GM12875 (cell line): ENCODE data around the gene KANSL1.

Source experiments
- H3K4me3 ChIP-seq: one replicate; pipeline ENCODE4 v1.5.1; 2011; ENCODE audit warnings: low read depth, low read length, control low read depth
- TF ChIP-seq, protein P1 (sequence below): IDR thresholded peaks from 2 replicates; pipeline ENCODE4 v1.5.1; 2011; ENCODE audit warnings: low read depth, mild to moderate bottlenecking, control low read depth, inconsistent platforms, low read length, moderate library complexity, borderline replicate concordance; ENCODE audit not compliant: insufficient read depth

The KANSL1 gene

DNA sequence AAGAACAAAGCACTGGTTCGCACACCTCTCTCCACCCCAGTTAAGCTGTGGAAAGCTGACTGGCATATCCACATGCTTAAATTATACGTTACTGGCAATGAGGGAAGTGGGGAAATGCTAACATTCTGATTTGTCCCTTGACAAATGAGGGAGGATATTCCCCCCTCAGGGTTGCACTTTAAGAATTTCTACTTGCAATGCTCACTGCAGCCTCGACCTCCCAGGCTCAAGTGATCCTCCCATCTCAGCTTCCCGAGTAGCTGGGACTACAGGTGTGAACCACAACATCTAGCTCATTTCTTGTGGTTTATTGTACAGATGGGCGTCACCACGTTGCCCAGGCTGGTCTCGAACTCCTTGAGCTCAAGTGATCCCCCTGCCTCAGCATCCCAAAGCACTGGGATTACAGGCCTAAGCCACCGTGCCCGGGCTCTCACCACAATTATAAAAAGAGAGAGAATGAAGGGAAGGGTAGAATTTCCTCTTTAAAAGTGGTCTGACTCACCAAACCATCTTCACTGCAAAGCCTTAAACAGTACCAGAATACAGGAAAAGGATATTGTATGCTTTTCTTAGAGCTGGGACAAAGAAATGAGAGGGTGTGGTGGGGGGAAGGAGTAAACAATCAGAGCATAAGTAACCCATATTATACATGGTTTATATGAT lies 38.9 kb downstream of the KANSL1 start:
- TF ChIP-seq, protein P1, sequence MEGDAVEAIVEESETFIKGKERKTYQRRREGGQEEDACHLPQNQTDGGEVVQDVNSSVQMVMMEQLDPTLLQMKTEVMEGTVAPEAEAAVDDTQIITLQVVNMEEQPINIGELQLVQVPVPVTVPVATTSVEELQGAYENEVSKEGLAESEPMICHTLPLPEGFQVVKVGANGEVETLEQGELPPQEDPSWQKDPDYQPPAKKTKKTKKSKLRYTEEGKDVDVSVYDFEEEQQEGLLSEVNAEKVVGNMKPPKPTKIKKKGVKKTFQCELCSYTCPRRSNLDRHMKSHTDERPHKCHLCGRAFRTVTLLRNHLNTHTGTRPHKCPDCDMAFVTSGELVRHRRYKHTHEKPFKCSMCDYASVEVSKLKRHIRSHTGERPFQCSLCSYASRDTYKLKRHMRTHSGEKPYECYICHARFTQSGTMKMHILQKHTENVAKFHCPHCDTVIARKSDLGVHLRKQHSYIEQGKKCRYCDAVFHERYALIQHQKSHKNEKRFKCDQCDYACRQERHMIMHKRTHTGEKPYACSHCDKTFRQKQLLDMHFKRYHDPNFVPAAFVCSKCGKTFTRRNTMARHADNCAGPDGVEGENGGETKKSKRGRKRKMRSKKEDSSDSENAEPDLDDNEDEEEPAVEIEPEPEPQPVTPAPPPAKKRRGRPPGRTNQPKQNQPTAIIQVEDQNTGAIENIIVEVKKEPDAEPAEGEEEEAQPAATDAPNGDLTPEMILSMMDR, result no peak
- H3K4me3 ChIP-seq, result no peak overlapping the region

DNA sequence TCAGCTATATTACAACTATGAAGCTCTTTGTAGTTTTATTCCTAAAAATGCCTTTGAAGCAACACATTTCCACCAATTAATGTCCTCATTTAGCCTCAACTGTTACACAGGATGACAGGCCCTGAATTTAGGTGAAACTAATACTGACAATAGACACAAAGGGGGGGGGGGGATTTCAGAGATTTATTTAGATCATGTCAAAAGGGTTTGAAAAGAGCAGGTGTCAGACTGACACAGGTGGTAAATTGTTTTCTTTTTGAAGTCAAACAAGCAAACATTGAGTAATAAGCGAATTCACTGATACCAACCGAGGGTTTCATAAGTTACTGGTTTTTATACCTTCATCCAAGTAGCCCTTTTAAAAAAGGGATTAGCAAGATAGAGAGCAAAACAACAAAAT lies 40.8 kb downstream of the KANSL1 start:
- TF ChIP-seq, protein P1, result no peak
- H3K4me3 ChIP-seq, result no peak overlapping the region

DNA sequence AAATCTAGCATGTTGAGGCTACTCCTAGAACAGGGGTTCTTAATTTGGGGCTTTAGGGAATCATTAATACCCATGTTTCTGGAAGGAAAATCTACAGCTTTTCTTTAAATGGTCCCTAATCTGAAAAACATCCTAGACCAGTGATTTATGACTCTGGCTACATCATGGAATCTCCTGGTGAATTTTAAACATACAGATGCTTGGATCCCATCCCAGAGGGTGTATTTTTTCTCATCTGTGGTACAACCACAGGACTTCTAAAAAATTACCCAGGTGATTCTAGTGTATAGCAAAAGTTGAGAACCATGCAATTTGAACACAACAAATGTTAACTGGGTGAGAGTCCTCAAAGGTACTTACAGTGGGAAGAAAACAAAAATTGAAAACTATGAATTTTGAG lies 41.5 kb downstream of the KANSL1 start:
- no peak overlapping the region for H3K4me3 ChIP-seq
- TF ChIP-seq, protein P1, result no peak

DNA sequence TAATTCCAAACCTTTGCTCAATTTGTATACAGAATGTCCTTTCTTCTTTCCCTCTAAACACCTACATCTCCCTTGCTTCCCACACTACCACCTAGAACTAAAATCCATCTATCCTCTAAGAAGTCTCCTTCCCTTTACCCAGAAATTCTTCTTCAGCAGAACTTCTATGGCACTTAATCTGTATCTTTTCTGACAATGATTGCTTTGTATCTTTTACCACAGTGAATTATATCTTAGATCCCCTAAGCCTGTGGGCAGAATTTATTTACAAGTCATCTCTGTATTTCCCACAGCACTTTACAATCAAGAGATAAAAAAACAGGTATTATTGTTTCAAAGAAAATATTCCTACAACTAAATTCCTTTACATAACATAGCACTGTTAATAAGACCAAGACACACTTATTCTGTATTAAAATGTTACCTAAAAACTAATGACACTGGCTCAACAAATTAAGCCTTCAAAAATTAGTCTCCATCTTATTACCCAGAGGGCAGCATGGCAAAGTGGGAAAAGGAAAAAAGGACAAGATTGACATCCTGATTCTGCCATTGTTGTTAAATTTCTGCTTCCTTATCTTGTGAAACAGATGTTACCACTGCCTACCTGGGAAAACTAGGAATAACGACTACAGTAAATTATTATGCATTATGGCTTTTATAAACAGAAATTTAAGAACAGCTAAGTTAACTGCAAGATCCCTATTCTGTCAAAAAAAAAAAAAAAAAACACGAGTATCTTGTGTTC lies 42.8 kb downstream of the KANSL1 start:
- TF ChIP-seq, protein P1, result no peak
- no peak overlapping the region for H3K4me3 ChIP-seq

DNA sequence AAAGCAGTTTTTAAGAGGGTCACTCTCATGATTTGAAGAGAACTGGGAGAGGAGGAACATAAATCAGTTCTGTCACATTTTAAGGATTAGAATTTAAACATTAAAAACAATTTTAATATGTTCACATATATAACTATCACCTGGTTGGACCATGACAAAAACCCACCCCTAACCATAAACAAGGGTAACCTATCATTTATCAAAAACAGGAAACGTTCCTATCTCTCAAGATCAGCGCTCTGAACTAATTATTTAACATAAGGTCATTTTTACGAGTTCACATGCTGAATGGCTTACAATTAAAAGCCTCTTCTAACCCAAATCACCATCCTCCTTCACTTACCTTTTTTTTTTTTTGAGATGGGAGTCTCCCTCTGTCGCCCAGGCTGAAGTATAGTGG lies 45.0 kb downstream of the KANSL1 start:
- H3K4me3 ChIP-seq, result no peak overlapping the region
- TF ChIP-seq, protein P1, result no peak

DNA sequence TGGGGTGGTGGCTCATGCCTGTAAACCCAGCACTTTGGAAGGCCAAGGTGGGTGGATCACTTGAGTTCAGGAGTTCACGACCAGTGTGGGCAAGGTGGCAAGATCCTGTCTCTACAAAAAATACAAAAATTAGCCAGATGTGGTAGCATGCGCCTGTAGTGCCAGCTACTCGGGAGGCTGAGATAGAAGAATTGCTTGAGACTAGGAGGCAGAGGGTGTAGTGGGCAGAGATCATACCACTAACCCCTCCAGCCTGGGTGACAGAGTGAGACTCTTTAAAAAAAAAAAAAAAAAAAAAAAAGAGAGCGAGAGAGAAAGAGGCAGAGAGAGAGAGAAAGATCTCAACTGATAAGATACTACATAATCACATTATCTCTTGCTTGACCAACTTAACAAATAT lies 45.9 kb downstream of the KANSL1 start:
- TF ChIP-seq, protein P1, result no peak

DNA sequence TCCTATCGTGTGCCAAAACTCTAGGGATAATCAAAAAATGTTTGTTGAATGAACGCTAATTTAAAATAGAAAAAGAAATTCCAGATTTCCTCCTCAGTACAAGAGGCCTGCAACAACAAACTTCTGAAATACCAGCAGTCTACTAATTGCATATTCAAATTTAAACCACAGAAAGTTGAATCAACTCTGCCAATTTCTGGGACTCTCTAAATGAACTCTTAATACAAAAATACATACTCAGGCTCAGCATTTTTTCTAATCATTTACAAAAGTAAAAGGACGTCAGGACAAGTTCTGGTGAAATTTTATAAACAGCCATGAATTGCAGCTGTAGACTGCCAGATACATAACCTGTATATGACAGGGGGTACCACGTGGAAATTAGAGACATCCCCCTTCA lies 49.0 kb downstream of the KANSL1 start:
- TF ChIP-seq, protein P1, result no peak
- no peak overlapping the region for H3K4me3 ChIP-seq

More for the DNA sequence above, 45.9 kb downstream of the KANSL1 start:
- no peak overlapping the region for H3K4me3 ChIP-seq
